GM19328 (cell line): ENCODE data around the gene ARHGAP28.

ENCODE experiments used
- ATAC-seq: cut with Tn5 transposase; IDR thresholded peaks from one replicate; pipeline ENCODE4 v1.9.1; 2021; ENCODE audit warnings: mild to moderate bottlenecking, moderate library complexity; ENCODE audit not compliant: unreplicated experiment

Gene ARHGAP28

DNA sequence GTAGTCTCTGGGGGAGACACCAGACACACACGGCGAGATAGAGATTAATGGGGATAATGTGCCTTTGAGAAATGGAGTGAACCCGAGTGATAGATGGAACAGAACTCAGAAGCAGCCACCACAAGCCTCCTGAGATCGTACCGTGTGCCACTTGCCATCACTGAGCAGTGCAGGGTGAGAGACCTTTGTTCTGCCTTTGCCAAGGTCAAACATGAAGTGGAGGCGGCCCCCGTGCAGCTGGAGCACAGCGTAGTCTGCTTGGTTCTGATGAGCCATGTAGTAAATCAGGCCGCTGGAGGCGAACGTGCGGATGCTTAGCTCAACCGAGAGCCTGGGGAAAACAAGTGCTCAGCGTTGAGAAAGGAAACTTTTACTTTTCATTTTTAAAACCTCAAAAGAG, 221.1 kb downstream of the ARHGAP28 start:
- ATAC-seq: no peak

DNA sequence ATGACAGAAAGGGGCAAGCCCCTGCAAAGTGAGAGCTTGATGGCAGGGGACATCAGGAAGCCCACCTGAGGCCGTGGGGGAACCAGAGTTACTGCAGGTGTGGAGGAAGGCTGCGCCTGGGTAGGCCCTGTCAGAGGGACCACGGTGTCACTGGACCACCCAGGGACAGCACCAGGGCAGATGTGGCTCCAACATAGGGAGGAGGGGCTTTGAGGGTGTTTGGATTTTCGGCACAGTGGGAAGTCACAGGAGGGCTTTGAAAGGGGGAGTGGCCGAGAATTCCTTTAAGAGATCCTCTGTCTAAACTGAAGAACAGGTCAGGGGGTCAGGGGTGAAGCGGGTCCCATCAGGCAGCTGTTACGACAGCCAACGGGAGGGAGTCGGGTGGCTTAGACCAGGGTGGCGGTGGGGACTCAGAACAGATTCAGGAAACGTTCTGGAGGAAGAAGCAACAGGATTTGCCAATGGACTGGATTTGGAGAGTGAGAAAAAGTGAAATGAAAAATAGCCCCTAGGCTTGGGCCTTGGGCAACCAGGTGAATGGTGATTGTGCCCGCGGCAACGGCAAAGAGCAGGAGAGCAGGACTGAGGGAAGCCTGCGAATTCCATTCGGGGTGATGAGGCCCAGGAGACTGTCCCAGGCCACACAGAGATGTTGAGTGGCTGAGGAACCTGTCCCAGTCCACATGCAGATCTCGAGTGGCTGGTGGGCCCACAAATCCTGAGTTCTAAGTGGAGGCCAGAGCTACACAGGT, 222.0 kb downstream of the ARHGAP28 start:
- ATAC-seq: no peak

DNA sequence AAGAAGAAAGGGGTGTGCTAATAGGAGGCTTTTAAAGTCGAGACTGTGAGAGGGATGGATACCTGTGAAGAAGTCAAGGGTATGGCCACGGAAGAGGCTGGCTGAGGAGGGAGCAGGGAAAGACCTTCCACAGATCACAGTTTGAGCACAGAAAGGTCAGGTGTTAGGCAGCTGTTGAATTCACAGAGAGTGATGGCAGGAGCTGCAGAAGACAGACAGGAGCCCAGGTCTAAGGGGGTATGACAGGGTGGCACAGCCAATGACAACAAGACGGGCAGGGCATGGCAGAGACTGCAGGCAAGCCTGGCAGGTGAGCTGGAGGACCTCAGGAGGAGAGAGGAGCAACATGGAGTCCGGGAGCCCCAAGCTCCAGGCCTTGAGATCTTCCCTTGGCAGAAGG, 225.0 kb downstream of the ARHGAP28 start:
- no peak for ATAC-seq

DNA sequence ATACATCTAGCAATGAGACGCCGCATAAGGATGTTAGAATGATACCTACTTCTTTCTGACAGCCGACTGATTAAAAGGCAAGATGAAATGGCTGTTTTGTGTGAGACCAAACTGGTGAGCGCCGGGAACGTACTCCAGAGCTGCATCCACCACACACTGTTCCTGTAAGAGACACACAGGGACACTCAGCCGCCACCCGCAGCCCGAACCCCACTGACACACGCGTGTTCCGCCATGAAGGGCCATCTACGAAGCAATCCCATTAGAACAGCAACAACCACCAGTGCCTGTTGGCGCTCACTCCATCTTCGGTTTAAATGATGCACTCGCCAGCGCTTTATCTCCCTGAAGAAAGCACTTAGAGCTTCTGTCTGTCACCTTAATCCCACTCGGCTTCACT, 225.8 kb downstream of the ARHGAP28 start:
- no peak for ATAC-seq

DNA sequence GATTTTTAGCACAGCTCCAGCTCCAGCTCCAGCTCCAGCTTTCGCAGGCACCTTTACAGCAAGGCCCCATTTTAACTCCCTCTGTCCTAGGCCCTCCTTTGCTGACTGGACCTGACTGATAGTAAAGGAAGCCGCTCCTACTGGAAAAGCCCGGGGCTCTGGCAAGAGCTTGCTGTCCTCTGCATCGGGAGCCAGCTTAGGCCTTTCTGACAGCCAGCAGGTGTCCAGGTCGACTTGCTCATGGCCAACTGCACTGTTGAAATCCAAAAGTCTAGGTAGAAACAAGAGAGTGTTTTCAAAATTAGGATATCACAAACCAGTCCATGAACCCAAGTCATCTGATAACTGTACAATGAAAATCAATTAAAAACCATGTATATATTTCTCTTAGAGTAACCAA, 227.0 kb downstream of the ARHGAP28 start:
- no peak for ATAC-seq

DNA sequence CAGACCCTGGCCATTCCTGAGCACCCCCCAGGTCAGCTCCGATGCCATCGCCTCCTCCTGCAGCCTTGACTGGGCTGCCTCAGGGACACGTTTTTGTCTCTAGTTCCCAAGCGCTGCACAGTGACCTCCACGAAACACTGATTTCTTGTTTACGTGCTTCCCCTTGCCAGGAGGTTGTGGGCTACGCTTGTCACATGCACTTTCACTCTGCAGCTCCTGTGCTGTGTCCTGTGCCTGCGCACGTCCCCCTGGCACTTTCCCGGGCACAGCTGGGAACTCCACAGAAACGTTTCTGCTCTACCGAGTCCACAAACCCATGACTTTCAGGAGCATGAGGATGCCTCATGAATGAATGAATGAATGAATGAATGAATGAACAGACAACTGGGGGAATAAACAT, 227.5 kb downstream of the ARHGAP28 start:
- ATAC-seq: no peak

DNA sequence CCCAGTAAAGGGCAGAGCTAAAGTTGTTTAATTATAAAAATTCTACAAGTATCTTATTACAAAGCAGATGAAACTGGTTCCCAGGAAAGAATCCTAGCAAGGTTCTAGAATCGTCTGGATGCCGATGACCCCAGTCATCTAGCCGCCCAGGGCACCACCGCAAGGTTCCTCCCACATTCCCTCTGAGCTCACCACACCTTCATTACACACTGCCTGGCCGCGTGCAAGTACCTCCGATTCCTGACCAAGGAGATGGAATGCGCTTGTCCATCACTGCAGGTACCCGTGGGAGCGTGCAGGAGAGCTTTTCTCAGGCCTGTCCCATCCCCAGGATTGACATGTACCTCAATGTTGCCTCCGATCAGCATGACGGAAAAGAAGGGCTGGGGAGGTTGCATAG, 229.6 kb downstream of the ARHGAP28 start:
- ATAC-seq: no peak

DNA sequence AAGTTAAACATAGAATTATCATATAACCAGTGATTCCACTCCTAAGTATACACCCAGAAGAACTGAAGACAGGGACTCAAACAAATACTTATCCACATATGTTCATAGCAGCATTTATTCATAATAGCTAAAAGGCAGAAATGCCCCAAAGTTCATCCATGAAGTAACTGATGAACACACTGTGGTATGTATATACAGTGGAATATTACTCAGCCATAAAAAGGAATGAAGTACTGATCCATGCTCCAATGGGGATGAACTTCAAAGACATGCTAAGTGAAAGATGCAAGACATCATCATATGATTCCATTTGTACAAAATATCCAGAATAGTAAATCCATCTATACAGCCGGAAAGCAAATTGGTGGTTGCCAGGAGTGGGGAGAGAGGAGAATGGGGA, 230.6 kb downstream of the ARHGAP28 start:
- ATAC-seq: no peak

- ATAC-seq: no peak
Observed at GRCh38 chr18:6960656-6961055, 231.1 kb downstream of the ARHGAP28 start.

DNA sequence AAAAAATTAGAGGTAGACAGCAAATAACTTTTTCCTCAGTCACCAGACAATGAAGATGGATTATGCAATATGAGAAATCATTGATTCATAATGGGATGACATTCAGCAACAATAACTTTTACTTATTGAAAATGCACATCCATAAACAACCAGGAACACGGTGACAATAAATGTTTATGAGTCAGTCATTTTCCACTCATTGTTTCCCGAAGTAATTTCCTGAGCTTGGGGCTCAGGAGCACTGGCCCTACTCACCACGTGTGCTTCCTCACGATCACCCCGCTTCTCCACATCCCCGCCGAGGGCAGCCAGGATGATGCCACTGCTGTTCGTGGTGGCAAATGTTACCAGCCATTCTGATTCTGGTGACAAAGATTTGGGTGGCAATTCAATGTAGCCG, 231.8 kb downstream of the ARHGAP28 start:
- ATAC-seq: no peak

- ATAC-seq: no peak
Observed at GRCh38 chr18:6962571-6963451, 233.3 kb downstream of the ARHGAP28 start.

DNA sequence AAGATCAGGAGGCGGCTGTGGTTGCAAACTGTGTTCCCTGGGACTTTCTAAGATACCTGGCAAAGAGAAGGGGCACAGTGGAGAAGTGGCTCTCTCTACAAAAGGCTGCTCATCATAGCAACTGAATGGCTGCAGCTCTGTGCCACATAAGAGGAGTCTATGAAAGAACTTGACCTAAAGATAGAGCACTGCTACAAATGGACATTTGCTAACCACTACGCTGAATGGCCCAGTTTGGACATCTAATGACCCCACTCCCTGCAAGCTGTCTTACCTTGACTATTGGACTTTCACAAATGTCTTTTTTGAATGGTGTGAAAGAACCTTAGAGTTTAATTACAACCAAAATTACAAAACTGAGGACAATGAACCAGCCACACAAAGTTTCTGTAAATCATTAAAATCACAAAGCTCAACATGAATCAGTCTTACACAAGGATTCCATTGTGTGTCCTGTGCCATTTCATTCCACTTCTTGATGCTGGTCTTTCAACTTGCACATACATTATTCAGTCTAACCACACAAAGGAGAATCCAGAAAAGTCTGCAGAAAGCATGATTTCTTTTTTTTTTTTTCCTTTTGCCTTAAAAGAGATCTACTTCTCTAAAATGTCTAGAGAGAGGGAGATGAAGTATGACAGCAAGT, 234.1 kb downstream of the ARHGAP28 start:
- ATAC-seq: no peak
